K562 (cell line): ENCODE results near the gene TGFBR2. TPM values are rescaled to one million over a fixed set of nuclear protein-coding genes. Genes with fewer than 3 reads are reported as not detected.

Experiments
- ATAC-seq: fragments of 200-7000 bp; cut with Tn5 transposase; 3 replicates; pipeline ENCODE4 v1.9.1; 2020; ENCODE audit warnings: moderate library complexity
- BruUV-seq: library from RNA; stranded (reverse); fragments of 400-500 nt; replicated peaks from 2 replicates; lab custom pipeline; 2021; lab: Mats Ljungman, UMichigan
- CTCF ChIA-PET: fragments of 300-600 bp; formaldehyde crosslinking; extraction: SDS; loops from one replicate; lab custom pipeline; 2021; ENCODE audit warnings: low intra/inter-chr PET ratio; lab: Yijun Ruan, JAX
- POLR2A ChIA-PET: fragments of 300-600, 350-650 bp; sonication (Branson Sonifier 250); formaldehyde crosslinking; extraction: SDS; loops from one replicate; lab custom pipeline; 2021; ENCODE audit warnings: antibody characterized with exemption, inconsistent platforms; lab: Yijun Ruan, JAX
- DNase-seq, 4 experiments: peaks; one replicate each; pipeline versions ENCODE4 v3.0.0 to v3.0.0-alpha.2; 2011 to 2018; ENCODE audit warnings: low spot score in 3 of 4, mixed read lengths in 3 of 4; ENCODE audit errors: extremely low read depth in 1 of 4
- FAIRE-seq: peaks from 2 replicates; lab custom pipeline; 2011; peaks lifted over from hg19 to GRCh38; lab: Jason Lieb, UNC
- H2AFZ ChIP-seq: 2 replicates; pipeline ENCODE4 v1.6.0; 2011; ENCODE audit warnings: low read depth, low read length, control low read depth, inconsistent platforms
- H3K27ac ChIP-seq: fragments of 200-600 bp; 3 replicates; pipeline ENCODE4 v1.8.0; 2011; ENCODE audit warnings: low read depth, mild to moderate bottlenecking, control low read depth, inconsistent platforms, low read length, moderate library complexity, mixed read lengths; ENCODE audit errors: extremely low read depth
- H3K27me3 ChIP-seq, 2 experiments: fragments of 300-600 bp in 1 of 2; 2 replicates in 1 of 2; 3 replicates in 1 of 2; pipeline versions ENCODE4 v1.6.0 to v1.8.0; 2011; ENCODE audit warnings: inconsistent platforms in 2 of 2, low read length in 2 of 2, mild to moderate bottlenecking in 1 of 2, mixed read lengths in 1 of 2, moderate library complexity in 1 of 2; ENCODE audit not compliant: control insufficient read depth in 2 of 2, insufficient read depth in 2 of 2
- H3K36me3 ChIP-seq: fragments of 300-600 bp; 3 replicates; pipeline ENCODE4 v1.8.0; 2011; ENCODE audit warnings: mild to moderate bottlenecking, low read length, inconsistent platforms; ENCODE audit not compliant: control insufficient read depth, insufficient read depth
- H3K4me1 ChIP-seq, 2 experiments: fragments of 200-600 bp in 1 of 2; replicated peaks in 1 of 2; 2 replicates in 1 of 2; 3 replicates in 1 of 2; pipeline versions ENCODE4 v1.5.1 to v1.8.0; 2011; ENCODE audit warnings: inconsistent platforms in 2 of 2, low read length in 2 of 2, mild to moderate bottlenecking in 1 of 2, mixed read lengths in 1 of 2, moderate library complexity in 1 of 2; ENCODE audit not compliant: control insufficient read depth in 2 of 2, insufficient read depth in 2 of 2
- H3K4me2 ChIP-seq: 2 replicates; pipeline ENCODE4 v1.6.1; 2011; ENCODE audit warnings: low read length, control low read depth, inconsistent platforms, mixed read lengths; ENCODE audit not compliant: insufficient read depth
- H3K4me3 ChIP-seq: fragments of 200-600 bp; sonication (generic), shearing (Covaris generic); 2 replicates; pipeline ENCODE4 v1.5.1; 2016; ENCODE audit warnings: control low read depth, inconsistent platforms
- H3K79me2 ChIP-seq: fragments of 200-600 bp; 3 replicates; pipeline ENCODE4 v1.8.0; 2011; ENCODE audit warnings: low read length, inconsistent platforms; ENCODE audit not compliant: control insufficient read depth, insufficient read depth
- H3K9ac ChIP-seq, 2 experiments: 2 replicates each; pipeline versions ENCODE4 v1.6.0 to v1.6.1; 2011; ENCODE audit warnings: low read depth in 2 of 2, low read length in 2 of 2, control low read depth in 1 of 2, inconsistent platforms in 1 of 2, mild to moderate bottlenecking in 1 of 2, mixed read lengths in 1 of 2; ENCODE audit not compliant: insufficient read depth in 1 of 2
- H3K9me1 ChIP-seq: one replicate; pipeline ENCODE4 v1.6.0; 2011; ENCODE audit warnings: inconsistent platforms, mild to moderate bottlenecking, low read length, moderate library complexity; ENCODE audit not compliant: control insufficient read depth, insufficient read depth
- H3K9me3 ChIP-seq: replicated peaks from 2 replicates; pipeline ENCODE4 v1.5.1; 2011; ENCODE audit warnings: low read depth, low read length, inconsistent platforms; ENCODE audit not compliant: control insufficient read depth, insufficient read depth
- H4K20me1 ChIP-seq: replicated peaks from 2 replicates; pipeline ENCODE4 v1.6.1; 2011; ENCODE audit warnings: low read length, inconsistent platforms, mixed read lengths; ENCODE audit not compliant: control insufficient read depth, insufficient read depth
- CHCHD3 ChIP-seq: fragments of 250-450 bp; sonication (Bioruptor Pico); IDR thresholded peaks from 2 replicates; pipeline ENCODE4 v2.1.2; 2022; ENCODE audit warnings: mild to moderate bottlenecking
- ETS1 ChIP-seq: conservative IDR thresholded peaks from 2 replicates; pipeline ENCODE4 v1.6.1; 2011; ENCODE audit warnings: low read depth, mild to moderate bottlenecking, low read length; ENCODE audit not compliant: control insufficient read depth
- RAD21 ChIP-seq, 2 experiments: fragments of 250-450 bp in 1 of 2; fragments of 450-650 bp in 1 of 2; sonication (Bioruptor Pico) in 1 of 2; formaldehyde crosslinking in 1 of 2; IDR thresholded peaks in 1 of 2; conservative IDR thresholded peaks in 1 of 2; 2 replicates each; pipeline versions ENCODE4 v1.4.0 to v1.8.0; 2020 to 2022; ENCODE audit warnings: mild to moderate bottlenecking in 2 of 2, moderate library complexity in 1 of 2
- THAP12 ChIP-seq: fragments of 250-450 bp; sonication (Bioruptor Pico); IDR thresholded peaks from 2 replicates; pipeline ENCODE4 v1.9.0; 2021; ENCODE audit warnings: mild to moderate bottlenecking, inconsistent platforms
- WGBS: fragments of 100-300 bp; shearing (Covaris generic); methylation state at CpG from one replicate; pipeline ENCODE4 v1.1.6; 2016; ENCODE audit warnings: low coverage, mixed read lengths; ENCODE audit not compliant: insufficient coverage; ENCODE audit errors: missing lambda C conversion rate; 5-methylcytosine and 5-hydroxymethylcytosine counted together
- in situ Hi-C: fragments of 300-500 bp; cut with MboI; formaldehyde crosslinking; loops from 4 replicates; pipeline ENCODE4 v1.15.0; 2018; ENCODE audit warnings: inconsistent platforms, mixed read lengths
- intact Hi-C: fragments of 100-400 bp; cut with micrococcal nuclease; formaldehyde crosslinking; loops from 2 replicates; pipeline ENCODE4 v1.14.2; 2022
- polyA plus RNA-seq, 8 experiments: library from polyadenylated mRNA; depleted of rRNA in 4 of 8; stranded (reverse) in 5 of 8; unstranded in 3 of 8; fragments of >200 nt; fragmentation: Nextera tagmentation in 2 of 8; fragmentation: Illumina TruSeq in 1 of 8; extraction: Ambion mirVana in 2 of 8; extraction: Trizol in 1 of 8; gene quantifications; 2 replicates each; pipeline versions ENCODE4 v1.2.1 to v1.2.3, GENCODE V29; 2011 to 2014; ENCODE audit warnings: inconsistent platforms in 1 of 8, missing spikeins in 1 of 8
- total RNA-seq, 7 experiments: library from RNA; depleted of rRNA in 6 of 7; stranded (reverse); fragments of >200 nt in 6 of 7; fragmentation: Illumina TruSeq in 2 of 7; extraction: Trizol in 2 of 7; gene quantifications; 2 replicates each; pipeline versions ENCODE4 v1.2.1 to v1.2.3, GENCODE V29; 2011 to 2021; ENCODE audit warnings: low replicate concordance in 1 of 7
- TF ChIP-seq, protein P1 (sequence below): IDR thresholded peaks from 2 replicates; pipeline ENCODE4 v1.6.1; 2011; ENCODE audit not compliant: insufficient read length; ENCODE audit errors: extremely low read depth

The TGFBR2 gene
- total and polyA plus RNA-seq, 9 of the 15 experiments (the other 6 are each of a cell fraction or from before 2014, with no cell fraction given): 0.11 to 0.84 (median 0.24) TPM

GRCh38 chr3:30567139-30567753, 39.2 kb upstream of the TGFBR2 start:
- Histone ChIP-seq H3K9me1 (no peaks in the 10 kb centered on the region), H3K27me3 (no peaks in the 10 kb centered on the region), H3K9ac (no peak overlapping the region), H4K20me1 (no peaks in the 10 kb centered on the region), H3K9me3 (0 out of 2 replicates have a peak, but pooled peaks cover 3% of the 10 kb centered on the region), H3K4me3 (no peak overlapping the region), H3K79me2 (no peaks in the 10 kb centered on the region), H3K4me1 (no peaks in the 10 kb centered on the region), H3K27ac (no peak overlapping the region), H2AFZ (no peak overlapping the region), H3K4me2 (no peak overlapping the region), H3K36me3 (no peaks in the 10 kb centered on the region)
- intact Hi-C loops (no loop called here), in situ Hi-C loops (no loop called here)
- DNase-seq: no peak
- no peak for FAIRE-seq
- POLR2A ChIA-PET: no interaction called here
- no TSS peak for BruUV-seq
- CTCF ChIA-PET: no interaction called here
- WGBS: 2% methylated on average over 7 of the region's 8 CpGs
- ATAC-seq: no peak
- TF ChIP-seq RAD21 (CRISPR knock-in tag; conservative IDR thresholded peaks at IDR 0.05 in 1 of 2, IDR thresholded peaks at IDR 0.05 in 1 of 2) (0 out of 4 replicates have a peak, but pooled peaks of 1 of the 2 experiments have one; percentile 13), CHCHD3 (no peak)

GRCh38 chr3:30576946-30577345, 29.5 kb upstream of the TGFBR2 start:
- 0% methylated on average over 4 of the region's 4 CpGs for WGBS
- H3K9ac ChIP-seq: no peak overlapping the region
- no peaks in the 10 kb centered on the region for H3K79me2 ChIP-seq
- H3K27me3 ChIP-seq: no peaks in the 10 kb centered on the region
- H3K4me1 ChIP-seq: no peaks in the 10 kb centered on the region
- in situ Hi-C loops: no loop called here
- intact Hi-C loops: no loop called here
- H3K4me3 ChIP-seq: no peak overlapping the region
- TF ChIP-seq, protein P1, sequence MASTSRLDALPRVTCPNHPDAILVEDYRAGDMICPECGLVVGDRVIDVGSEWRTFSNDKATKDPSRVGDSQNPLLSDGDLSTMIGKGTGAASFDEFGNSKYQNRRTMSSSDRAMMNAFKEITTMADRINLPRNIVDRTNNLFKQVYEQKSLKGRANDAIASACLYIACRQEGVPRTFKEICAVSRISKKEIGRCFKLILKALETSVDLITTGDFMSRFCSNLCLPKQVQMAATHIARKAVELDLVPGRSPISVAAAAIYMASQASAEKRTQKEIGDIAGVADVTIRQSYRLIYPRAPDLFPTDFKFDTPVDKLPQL: no peak
- TF ChIP-seq ETS1 (no peak), THAP12 (CRISPR knock-in tag) (no peak)
- H2AFZ ChIP-seq: no peak overlapping the region
- H3K9me1 ChIP-seq: no peaks in the 10 kb centered on the region
- FAIRE-seq: no peak
- CTCF ChIA-PET: no interaction called here
- POLR2A ChIA-PET: no interaction called here
- no peaks in the 10 kb centered on the region for H3K9me3 ChIP-seq
- no peak for DNase-seq
- BruUV-seq: no TSS peak
- no peak overlapping the region for H3K27ac ChIP-seq
- no peak for ATAC-seq
- H4K20me1 ChIP-seq: no peaks in the 10 kb centered on the region
- no peak overlapping the region for H3K4me2 ChIP-seq
- no peaks in the 10 kb centered on the region for H3K36me3 ChIP-seq
